HEK293 (cell line): ENCODE data around the gene EEF1A2.

Source experiments
- CTCF ChIA-PET: fragments of 350-600 bp; formaldehyde crosslinking; extraction: SDS; loops from one replicate; lab custom pipeline; 2021; ENCODE audit warnings: antibody characterized with exemption; lab: Yijun Ruan, JAX
- POLR2A ChIA-PET: fragments of 300-600 bp; formaldehyde crosslinking; extraction: SDS; loops from one replicate; lab custom pipeline; 2020; ENCODE audit warnings: antibody characterized with exemption, inconsistent platforms; lab: Yijun Ruan, JAX
- H3K27ac ChIP-seq: fragments of 200-500 bp; sonication (Bioruptor generic); 2 replicates; pipeline ENCODE4 v1.5.1; 2014; ENCODE audit warnings: low read depth, low read length, control low read depth, inconsistent platforms; ENCODE audit errors: extremely low read depth
- H3K36me3 ChIP-seq, 2 experiments: fragments of 200-500 bp in 1 of 2; sonication (Bioruptor generic) in 1 of 2; 1 replicate in 1 of 2; 2 replicates in 1 of 2; pipeline ENCODE4 v1.5.1; 2014 to 2017; ENCODE audit warnings: inconsistent platforms in 2 of 2, low read length in 2 of 2; ENCODE audit not compliant: control insufficient read depth in 2 of 2, insufficient read depth in 1 of 2
- H3K4me1 ChIP-seq: fragments of 200-500 bp; sonication (Bioruptor generic); 2 replicates; pipeline ENCODE4 v1.5.1; 2014; ENCODE audit warnings: mild to moderate bottlenecking, low read length, inconsistent platforms; ENCODE audit not compliant: control insufficient read depth, insufficient read depth
- H3K4me3 ChIP-seq: 2 replicates; pipeline ENCODE4 v1.5.1; 2011; ENCODE audit warnings: low read depth, mild to moderate bottlenecking, control low read depth, low read length, moderate library complexity
- H3K9me3 ChIP-seq: fragments of 200-500 bp; sonication (Bioruptor generic); 2 replicates; pipeline ENCODE4 v1.5.1; 2014; ENCODE audit warnings: low read depth, low read length, inconsistent platforms; ENCODE audit not compliant: control insufficient read depth, insufficient read depth
- HIC1 ChIP-seq: fragments of 450-650 bp; formaldehyde crosslinking; IDR thresholded peaks from 2 replicates; pipeline ENCODE4 v1.5.1; 2016; ENCODE audit warnings: missing biosample characterization, missing genetic modification characterization
- KLF1 ChIP-seq: fragments of 450-650 bp; formaldehyde crosslinking; IDR thresholded peaks from 2 replicates; pipeline ENCODE4 v1.5.1; 2016; ENCODE audit warnings: missing biosample characterization, missing genetic modification characterization
- OVOL3 ChIP-seq: fragments of 450-650 bp; formaldehyde crosslinking; IDR thresholded peaks from 2 replicates; pipeline ENCODE4 v1.5.1; 2016; ENCODE audit warnings: missing biosample characterization, missing genetic modification characterization
- PRDM6 ChIP-seq: fragments of 450-650 bp; formaldehyde crosslinking; IDR thresholded peaks from 2 replicates; pipeline ENCODE4 v1.5.1; 2017; ENCODE audit warnings: missing biosample characterization, missing genetic modification characterization
- ZBTB26 ChIP-seq: fragments of 450-650 bp; formaldehyde crosslinking; optimal IDR thresholded peaks from 2 replicates; pipeline ENCODE3; 2016; ENCODE audit warnings: missing biosample characterization, mild to moderate bottlenecking, missing genetic modification characterization
- ZBTB48 ChIP-seq: fragments of 450-650 bp; formaldehyde crosslinking; IDR thresholded peaks from 2 replicates; pipeline ENCODE4 v1.5.1; 2016; ENCODE audit warnings: missing biosample characterization, missing genetic modification characterization
- ZNF2 ChIP-seq: fragments of 450-650 bp; formaldehyde crosslinking; IDR thresholded peaks from 2 replicates; pipeline ENCODE4 v1.5.1; 2016; ENCODE audit warnings: missing biosample characterization, missing genetic modification characterization
- ZNF311 ChIP-seq: fragments of 450-650 bp; formaldehyde crosslinking; IDR thresholded peaks from 2 replicates; pipeline ENCODE4 v1.5.1; 2017; ENCODE audit warnings: missing biosample characterization, missing genetic modification characterization, borderline replicate concordance
- ZNF426 ChIP-seq: fragments of 450-650 bp; formaldehyde crosslinking; IDR thresholded peaks from 2 replicates; pipeline ENCODE4 v1.5.1; 2017; ENCODE audit warnings: missing biosample characterization, missing genetic modification characterization, mild to moderate bottlenecking, inconsistent platforms, moderate library complexity
- ZNF488 ChIP-seq: fragments of 450-650 bp; formaldehyde crosslinking; IDR thresholded peaks from 2 replicates; pipeline ENCODE4 v1.5.1; 2016; ENCODE audit warnings: missing biosample characterization, missing genetic modification characterization
- ZNF514 ChIP-seq: fragments of 450-650 bp; formaldehyde crosslinking; IDR thresholded peaks from 2 replicates; pipeline ENCODE4 v1.5.1; 2016; ENCODE audit warnings: missing biosample characterization, missing genetic modification characterization
- ZNF530 ChIP-seq: fragments of 450-650 bp; formaldehyde crosslinking; IDR thresholded peaks from 2 replicates; pipeline ENCODE4 v1.5.1; 2016; ENCODE audit warnings: low read depth, missing biosample characterization, missing genetic modification characterization
- ZNF561 ChIP-seq: fragments of 450-650 bp; IDR thresholded peaks from 2 replicates; pipeline ENCODE4 v1.5.1; 2018; ENCODE audit warnings: missing biosample characterization, missing genetic modification characterization, borderline replicate concordance
- ZNF621 ChIP-seq: fragments of 450-650 bp; formaldehyde crosslinking; IDR thresholded peaks from 2 replicates; pipeline ENCODE4 v1.5.1; 2017; ENCODE audit warnings: missing biosample characterization, missing genetic modification characterization
- ZNF626 ChIP-seq: fragments of 450-650 bp; sonication (Bioruptor Pico); formaldehyde crosslinking; IDR thresholded peaks from 2 replicates; pipeline ENCODE4 v1.5.1; 2018; ENCODE audit warnings: missing biosample characterization, missing genetic modification characterization, inconsistent platforms
- ZNF677 ChIP-seq: fragments of 450-650 bp; IDR thresholded peaks from 2 replicates; pipeline ENCODE4 v1.5.0; 2018; ENCODE audit warnings: missing biosample characterization, mild to moderate bottlenecking, missing genetic modification characterization, moderate library complexity
- ZNF701 ChIP-seq: fragments of 450-650 bp; formaldehyde crosslinking; IDR thresholded peaks from 2 replicates; pipeline ENCODE4 v1.5.1; 2016; ENCODE audit warnings: missing biosample characterization, missing genetic modification characterization
- ZSCAN5A ChIP-seq: fragments of 450-650 bp; formaldehyde crosslinking; IDR thresholded peaks from 2 replicates; pipeline ENCODE4 v1.5.1; 2016; ENCODE audit warnings: missing biosample characterization, missing genetic modification characterization
- TF ChIP-seq, protein P1 (sequence below): fragments of 450-650 bp; formaldehyde crosslinking; IDR thresholded peaks from 2 replicates; pipeline ENCODE4 v1.5.1; 2017; ENCODE audit warnings: missing biosample characterization, missing genetic modification characterization
- TF ChIP-seq, protein P2 (sequence below): fragments of 450-650 bp; formaldehyde crosslinking; IDR thresholded peaks from 2 replicates; pipeline ENCODE4 v1.5.1; 2016; ENCODE audit warnings: missing biosample characterization, missing genetic modification characterization
- TF ChIP-seq, protein P3 (sequence below): IDR thresholded peaks from 2 replicates; pipeline ENCODE4 v1.6.1; 2011; ENCODE audit warnings: mild to moderate bottlenecking, low read depth, low read length, borderline replicate concordance
- TF ChIP-seq, protein P4 (sequence below): fragments of 450-650 bp; formaldehyde crosslinking; IDR thresholded peaks from 2 replicates; pipeline ENCODE4 v1.5.1; 2016; ENCODE audit warnings: missing biosample characterization, missing genetic modification characterization

Gene EEF1A2

GRCh38 chr20:63519668-63520503 lies 21.0 kb upstream of the EEF1A2 start:
- POLR2A ChIA-PET = interaction anchor here (0.5 to 2.4 kb wide), 13 partner anchors 9 to 691 kb away, joined by 3 to 12 read pairs (median 4); partner anchors contain the start of genes HELZ2 and TPD52L2
- CTCF ChIA-PET = interaction anchor here (1.8 kb wide), 1 partner anchor 23 kb away, joined by 9 read pairs; no protein-coding TSS in a partner anchor
- peak overlapping the region; percentile 38; the same call in 1 of the 2 replicates for H3K27ac ChIP-seq
- no peaks in the 10 kb centered on the region for H3K4me1 ChIP-seq
- peak overlapping the region; percentile 45 for H3K4me3 ChIP-seq
- H3K9me3 ChIP-seq = no peaks in the 10 kb centered on the region
- peaks cover 0 to 24% of the 10 kb centered on the region in 2 experiments; a peak in 1 of 3 replicates for H3K36me3 ChIP-seq
- TF ChIP-seq ZNF677 (tag by site-specific recombination) (no peak), ZNF488 (no peak), ZNF561 (tag by site-specific recombination) (peak; percentile 80; the same call in 1 of the 2 replicates), ZNF426 (tag by site-specific recombination) (no peak), ZNF530 (tag by site-specific recombination) (no peak), ZBTB48 (tag by site-specific recombination) (no peak), OVOL3 (tag by site-specific recombination) (no peak), ZSCAN5A (tag by site-specific recombination) (no peak), PRDM6 (tag by site-specific recombination) (no peak), ZNF2 (tag by site-specific recombination) (no peak), ZNF626 (no peak), HIC1 (tag by site-specific recombination) (peak; percentile 68), ZNF311 (tag by site-specific recombination) (no peak), ZNF701 (tag by site-specific recombination) (no peak), KLF1 (tag by site-specific recombination) (peak; percentile 83), ZBTB26 (peak; percentile 72), ZNF621 (tag by site-specific recombination) (no peak), ZNF514 (tag by site-specific recombination) (no peak)
- TF ChIP-seq, protein P1, sequence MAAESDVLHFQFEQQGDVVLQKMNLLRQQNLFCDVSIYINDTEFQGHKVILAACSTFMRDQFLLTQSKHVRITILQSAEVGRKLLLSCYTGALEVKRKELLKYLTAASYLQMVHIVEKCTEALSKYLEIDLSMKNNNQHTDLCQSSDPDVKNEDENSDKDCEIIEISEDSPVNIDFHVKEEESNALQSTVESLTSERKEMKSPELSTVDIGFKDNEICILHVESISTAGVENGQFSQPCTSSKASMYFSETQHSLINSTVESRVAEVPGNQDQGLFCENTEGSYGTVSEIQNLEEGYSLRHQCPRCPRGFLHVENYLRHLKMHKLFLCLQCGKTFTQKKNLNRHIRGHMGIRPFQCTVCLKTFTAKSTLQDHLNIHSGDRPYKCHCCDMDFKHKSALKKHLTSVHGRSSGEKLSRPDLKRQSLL (tag by site-specific recombination) = no peak
- TF ChIP-seq, protein P2, sequence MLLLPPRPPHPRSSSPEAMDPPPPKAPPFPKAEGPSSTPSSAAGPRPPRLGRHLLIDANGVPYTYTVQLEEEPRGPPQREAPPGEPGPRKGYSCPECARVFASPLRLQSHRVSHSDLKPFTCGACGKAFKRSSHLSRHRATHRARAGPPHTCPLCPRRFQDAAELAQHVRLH (tag by site-specific recombination) = no peak
- TF ChIP-seq, protein P3, sequence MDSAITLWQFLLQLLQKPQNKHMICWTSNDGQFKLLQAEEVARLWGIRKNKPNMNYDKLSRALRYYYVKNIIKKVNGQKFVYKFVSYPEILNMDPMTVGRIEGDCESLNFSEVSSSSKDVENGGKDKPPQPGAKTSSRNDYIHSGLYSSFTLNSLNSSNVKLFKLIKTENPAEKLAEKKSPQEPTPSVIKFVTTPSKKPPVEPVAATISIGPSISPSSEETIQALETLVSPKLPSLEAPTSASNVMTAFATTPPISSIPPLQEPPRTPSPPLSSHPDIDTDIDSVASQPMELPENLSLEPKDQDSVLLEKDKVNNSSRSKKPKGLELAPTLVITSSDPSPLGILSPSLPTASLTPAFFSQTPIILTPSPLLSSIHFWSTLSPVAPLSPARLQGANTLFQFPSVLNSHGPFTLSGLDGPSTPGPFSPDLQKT = no peak
- TF ChIP-seq, protein P4, sequence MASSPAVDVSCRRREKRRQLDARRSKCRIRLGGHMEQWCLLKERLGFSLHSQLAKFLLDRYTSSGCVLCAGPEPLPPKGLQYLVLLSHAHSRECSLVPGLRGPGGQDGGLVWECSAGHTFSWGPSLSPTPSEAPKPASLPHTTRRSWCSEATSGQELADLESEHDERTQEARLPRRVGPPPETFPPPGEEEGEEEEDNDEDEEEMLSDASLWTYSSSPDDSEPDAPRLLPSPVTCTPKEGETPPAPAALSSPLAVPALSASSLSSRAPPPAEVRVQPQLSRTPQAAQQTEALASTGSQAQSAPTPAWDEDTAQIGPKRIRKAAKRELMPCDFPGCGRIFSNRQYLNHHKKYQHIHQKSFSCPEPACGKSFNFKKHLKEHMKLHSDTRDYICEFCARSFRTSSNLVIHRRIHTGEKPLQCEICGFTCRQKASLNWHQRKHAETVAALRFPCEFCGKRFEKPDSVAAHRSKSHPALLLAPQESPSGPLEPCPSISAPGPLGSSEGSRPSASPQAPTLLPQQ = peak; percentile 95
